Measurements from ENCODE around the gene UGT1A7.

The UGT1A7 gene

GRCh38 chr2:233803292-233803911 lies 121.7 kb downstream of the UGT1A7 start:
- H3K9me3 ChIP-seq (ENCODE audit: low read length): no peaks in the 10 kb centered on the region
- no peak overlapping the region for H3K27ac ChIP-seq (ENCODE audit: low read depth, low read length)
- H3K4me1 ChIP-seq (ENCODE audit: insufficient read depth, low read length): no peaks in the 10 kb centered on the region
- H3K9ac ChIP-seq (ENCODE audit: low read length): no peak overlapping the region
- no peaks in the 10 kb centered on the region for H3K36me3 ChIP-seq (ENCODE audit: insufficient read depth, low read length)
- H3K27me3 ChIP-seq (ENCODE audit: control insufficient read depth in 1 of 2, insufficient read depth in 2 of 2, low read length in 2 of 2): no peaks in the 10 kb centered on the region
- H3K4me3 ChIP-seq (ENCODE audit: low read depth in 1 of 2, low read length in 2 of 2): no peak overlapping the region

GRCh38 chr2:233803994-233804393 lies 122.3 kb downstream of the UGT1A7 start:
- H3K36me3 ChIP-seq (ENCODE audit: insufficient read depth, low read length): no peaks in the 10 kb centered on the region
- H3K27me3 ChIP-seq (ENCODE audit: control insufficient read depth in 1 of 2, insufficient read depth in 2 of 2, low read length in 2 of 2): no peaks in the 10 kb centered on the region
- no peak overlapping the region for H3K27ac ChIP-seq (ENCODE audit: low read depth, low read length)

DNA sequence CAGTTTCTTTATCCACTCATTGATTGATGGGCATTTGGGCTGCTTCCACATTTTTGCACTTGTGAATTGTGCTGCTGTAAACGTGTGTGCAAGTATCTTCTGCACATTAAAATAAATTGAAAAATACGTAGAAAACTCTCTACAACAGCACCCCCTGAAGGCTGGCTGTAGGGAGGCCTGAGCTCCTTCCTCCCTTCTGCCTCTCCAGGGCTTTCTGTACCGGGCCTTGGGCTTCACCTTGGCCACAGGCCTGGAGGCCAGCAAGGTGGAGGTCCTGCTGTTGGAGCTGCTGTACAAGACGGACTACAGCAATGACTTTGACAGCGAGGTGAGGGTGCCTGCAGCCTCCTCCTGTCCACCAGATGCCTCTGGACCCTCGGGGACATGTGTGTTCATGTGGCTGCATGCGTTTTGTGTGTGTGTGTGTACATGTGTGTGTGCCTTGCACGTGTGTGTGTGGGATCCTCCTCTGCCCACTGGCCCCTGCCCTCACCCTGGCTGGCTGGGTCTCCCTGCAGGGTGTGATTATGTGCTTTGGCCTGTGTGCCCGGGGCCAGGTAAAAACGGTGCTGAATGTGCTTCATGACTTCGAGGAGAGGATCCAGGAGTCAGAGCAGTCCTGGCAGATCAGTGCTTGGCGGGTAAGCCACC lies 125.6 kb downstream of the UGT1A7 start:
- Histone ChIP-seq H3K4me3 (ENCODE audit: low read depth in 1 of 2, low read length in 2 of 2) (no peak overlapping the region), H3K36me3 (ENCODE audit: insufficient read depth, low read length) (no peaks in the 10 kb centered on the region), H3K4me1 (ENCODE audit: insufficient read depth, low read length) (no peaks in the 10 kb centered on the region), H3K9me3 (ENCODE audit: low read length) (no peaks in the 10 kb centered on the region), H3K9ac (ENCODE audit: low read length) (no peak overlapping the region), H3K27ac (ENCODE audit: low read depth, low read length) (no peak overlapping the region), H3K27me3 (ENCODE audit: control insufficient read depth in 1 of 2, insufficient read depth in 2 of 2, low read length in 2 of 2) (no peaks in the 10 kb centered on the region)

More at GRCh38 chr2:233803994-233804393, 122.3 kb downstream of the UGT1A7 start:
- no peaks in the 10 kb centered on the region for H3K4me1 ChIP-seq (ENCODE audit: insufficient read depth, low read length)
- no peaks in the 10 kb centered on the region for H3K9me3 ChIP-seq (ENCODE audit: low read length)
- H3K4me3 ChIP-seq (ENCODE audit: low read depth in 1 of 2, low read length in 2 of 2): no peak overlapping the region
- no peak overlapping the region for H3K9ac ChIP-seq (ENCODE audit: low read length)

DNA sequence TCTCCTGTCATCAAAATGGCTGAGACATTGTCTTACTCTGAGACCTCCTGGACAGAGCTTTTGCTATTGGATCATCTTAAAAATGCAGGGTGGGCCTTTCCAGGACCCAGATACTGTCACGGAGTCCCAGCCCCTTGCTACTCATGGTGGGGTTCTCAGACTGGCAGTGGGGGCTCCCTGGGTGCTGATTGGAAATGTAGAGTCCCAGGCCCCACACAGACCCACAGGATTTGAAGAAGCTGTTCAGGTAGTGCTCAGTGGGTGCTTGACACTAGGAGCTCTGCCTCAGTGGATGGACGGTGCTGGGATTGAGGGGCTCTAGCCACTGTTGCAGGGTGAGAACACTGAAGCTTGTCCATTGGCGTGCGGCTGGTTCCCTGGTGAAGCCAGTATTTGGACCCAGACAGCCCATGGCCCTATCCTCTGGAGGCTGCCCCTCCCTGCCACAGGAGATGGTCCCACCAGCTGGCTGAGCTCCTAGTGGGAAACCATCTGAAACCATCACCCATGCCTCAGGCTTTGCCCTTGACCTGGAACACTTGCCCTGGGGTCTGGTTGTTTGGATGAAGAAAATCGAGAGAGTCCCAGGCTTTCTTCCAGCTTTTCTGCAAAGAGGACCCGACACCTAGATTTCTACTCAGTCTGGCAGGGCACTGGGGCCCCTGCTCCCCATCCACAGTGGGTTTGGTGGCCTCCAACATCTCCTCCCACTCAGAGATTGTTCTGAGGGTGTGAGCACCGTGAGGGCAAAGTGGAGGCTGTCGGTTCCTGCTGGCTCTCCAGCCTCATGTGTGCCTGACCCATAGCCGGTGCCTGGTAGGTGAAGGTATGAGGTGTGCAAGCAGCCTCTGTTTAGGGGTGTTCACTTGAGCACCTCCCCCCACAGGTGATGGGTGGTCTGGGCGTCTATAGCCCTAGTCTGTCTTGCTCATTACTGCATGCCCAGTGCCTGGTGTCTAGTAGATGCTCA lies 126.5 kb downstream of the UGT1A7 start:
- Histone ChIP-seq H3K36me3 (ENCODE audit: insufficient read depth, low read length) (no peaks in the 10 kb centered on the region), H3K9me3 (ENCODE audit: low read length) (no peaks in the 10 kb centered on the region), H3K27me3 (ENCODE audit: control insufficient read depth in 1 of 2, insufficient read depth in 2 of 2, low read length in 2 of 2) (no peaks in the 10 kb centered on the region), H3K27ac (ENCODE audit: low read depth, low read length) (no peak overlapping the region), H3K9ac (ENCODE audit: low read length) (no peak overlapping the region), H3K4me1 (ENCODE audit: insufficient read depth, low read length) (no peaks in the 10 kb centered on the region), H3K4me3 (ENCODE audit: low read depth in 1 of 2, low read length in 2 of 2) (no peak overlapping the region)

DNA sequence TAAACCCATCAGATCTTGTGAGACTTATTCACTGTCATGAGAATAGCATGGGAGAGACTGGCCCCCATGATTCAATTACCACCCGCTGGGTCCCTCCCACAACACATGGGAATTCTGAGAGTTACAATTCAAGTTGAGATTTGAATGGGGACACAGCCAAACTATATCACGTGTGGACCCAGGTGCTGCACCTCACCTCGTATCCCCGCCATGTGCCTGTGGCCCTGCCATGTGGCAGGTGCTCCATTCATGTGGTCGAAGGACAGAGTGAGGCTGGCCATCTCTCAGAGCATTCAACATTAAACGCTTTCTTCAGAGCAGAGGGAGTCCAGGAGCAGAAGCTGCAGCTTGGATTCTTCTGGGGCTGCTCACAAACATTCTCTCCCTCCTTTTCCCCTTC lies 128.7 kb downstream of the UGT1A7 start:
- H3K27me3 ChIP-seq (ENCODE audit: control insufficient read depth in 1 of 2, insufficient read depth in 2 of 2, low read length in 2 of 2): no peaks in the 10 kb centered on the region
- H3K36me3 ChIP-seq (ENCODE audit: insufficient read depth, low read length): no peaks in the 10 kb centered on the region
- H3K4me1 ChIP-seq (ENCODE audit: insufficient read depth, low read length): no peaks in the 10 kb centered on the region
- no peak overlapping the region for H3K4me3 ChIP-seq (ENCODE audit: low read depth in 1 of 2, low read length in 2 of 2)
- no peaks in the 10 kb centered on the region for H3K9me3 ChIP-seq (ENCODE audit: low read length)
- no peak overlapping the region for H3K27ac ChIP-seq (ENCODE audit: low read depth, low read length)
- H3K9ac ChIP-seq (ENCODE audit: low read length): no peak overlapping the region

DNA sequence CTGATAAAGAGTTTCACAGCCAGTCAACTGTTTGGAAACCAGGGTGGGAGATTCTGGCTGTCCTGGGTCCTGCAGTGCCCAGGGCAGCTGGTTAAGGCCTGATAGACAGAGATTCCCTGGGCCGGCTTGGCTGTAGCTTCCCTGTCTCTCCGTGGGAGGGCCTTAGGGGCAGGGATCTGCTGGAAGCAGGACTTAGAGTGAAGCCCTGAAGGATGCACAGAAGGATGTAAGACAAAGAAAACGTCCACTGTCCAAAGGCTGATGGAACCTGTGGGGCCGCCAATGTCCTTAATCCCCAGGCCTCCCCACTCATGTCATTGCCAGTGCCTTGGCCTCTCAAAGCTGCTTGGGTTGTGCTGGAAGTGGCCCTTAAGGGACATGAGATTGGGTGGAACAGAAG lies 129.4 kb downstream of the UGT1A7 start:
- no peaks in the 10 kb centered on the region for H3K27me3 ChIP-seq (ENCODE audit: control insufficient read depth in 1 of 2, insufficient read depth in 2 of 2, low read length in 2 of 2)
- H3K9me3 ChIP-seq (ENCODE audit: low read length): no peaks in the 10 kb centered on the region
- H3K9ac ChIP-seq (ENCODE audit: low read length): no peak overlapping the region
- no peak overlapping the region for H3K27ac ChIP-seq (ENCODE audit: low read depth, low read length)
- H3K4me3 ChIP-seq (ENCODE audit: low read depth in 1 of 2, low read length in 2 of 2): no peak overlapping the region
- no peaks in the 10 kb centered on the region for H3K36me3 ChIP-seq (ENCODE audit: insufficient read depth, low read length)
- no peaks in the 10 kb centered on the region for H3K4me1 ChIP-seq (ENCODE audit: insufficient read depth, low read length)

DNA sequence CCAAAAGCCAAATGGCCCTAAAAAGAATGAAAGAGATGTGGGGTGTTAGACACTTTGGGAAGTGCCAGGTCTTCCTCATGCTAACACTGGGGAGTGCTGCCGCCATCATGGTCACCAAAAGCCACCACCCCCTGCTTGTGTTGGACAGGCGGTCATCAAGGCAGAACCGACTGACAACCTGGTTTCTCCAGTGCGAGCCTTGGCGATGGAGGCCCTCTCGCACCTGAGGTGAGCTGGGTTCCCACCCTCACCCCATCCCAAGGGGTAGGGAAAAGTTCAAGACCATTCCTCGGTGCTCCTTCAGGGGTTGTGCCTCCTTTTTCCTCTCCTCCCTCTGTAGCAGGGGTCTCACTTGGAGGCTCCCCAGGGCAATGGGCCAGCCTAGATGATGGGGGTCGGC lies 130.0 kb downstream of the UGT1A7 start:
- H3K36me3 ChIP-seq (ENCODE audit: insufficient read depth, low read length): no peaks in the 10 kb centered on the region
- no peak overlapping the region for H3K27ac ChIP-seq (ENCODE audit: low read depth, low read length)
- no peak overlapping the region for H3K9ac ChIP-seq (ENCODE audit: low read length)
- no peaks in the 10 kb centered on the region for H3K9me3 ChIP-seq (ENCODE audit: low read length)
- H3K4me1 ChIP-seq (ENCODE audit: insufficient read depth, low read length): no peaks in the 10 kb centered on the region
- no peaks in the 10 kb centered on the region for H3K27me3 ChIP-seq (ENCODE audit: control insufficient read depth in 1 of 2, insufficient read depth in 2 of 2, low read length in 2 of 2)
- H3K4me3 ChIP-seq (ENCODE audit: low read depth in 1 of 2, low read length in 2 of 2): no peak overlapping the region

- Histone ChIP-seq H3K27ac (ENCODE audit: low read depth, low read length) (no peak overlapping the region), H3K9ac (ENCODE audit: low read length) (no peak overlapping the region), H3K4me3 (ENCODE audit: low read depth in 1 of 2, low read length in 2 of 2) (no peak overlapping the region), H3K4me1 (ENCODE audit: insufficient read depth, low read length) (no peaks in the 10 kb centered on the region), H3K36me3 (ENCODE audit: insufficient read depth, low read length) (no peaks in the 10 kb centered on the region), H3K9me3 (ENCODE audit: low read length) (no peaks in the 10 kb centered on the region), H3K27me3 (ENCODE audit: control insufficient read depth in 1 of 2, insufficient read depth in 2 of 2, low read length in 2 of 2) (no peaks in the 10 kb centered on the region)
Measured at GRCh38 chr2:233813236-233814055, 131.7 kb downstream of the UGT1A7 start.

DNA sequence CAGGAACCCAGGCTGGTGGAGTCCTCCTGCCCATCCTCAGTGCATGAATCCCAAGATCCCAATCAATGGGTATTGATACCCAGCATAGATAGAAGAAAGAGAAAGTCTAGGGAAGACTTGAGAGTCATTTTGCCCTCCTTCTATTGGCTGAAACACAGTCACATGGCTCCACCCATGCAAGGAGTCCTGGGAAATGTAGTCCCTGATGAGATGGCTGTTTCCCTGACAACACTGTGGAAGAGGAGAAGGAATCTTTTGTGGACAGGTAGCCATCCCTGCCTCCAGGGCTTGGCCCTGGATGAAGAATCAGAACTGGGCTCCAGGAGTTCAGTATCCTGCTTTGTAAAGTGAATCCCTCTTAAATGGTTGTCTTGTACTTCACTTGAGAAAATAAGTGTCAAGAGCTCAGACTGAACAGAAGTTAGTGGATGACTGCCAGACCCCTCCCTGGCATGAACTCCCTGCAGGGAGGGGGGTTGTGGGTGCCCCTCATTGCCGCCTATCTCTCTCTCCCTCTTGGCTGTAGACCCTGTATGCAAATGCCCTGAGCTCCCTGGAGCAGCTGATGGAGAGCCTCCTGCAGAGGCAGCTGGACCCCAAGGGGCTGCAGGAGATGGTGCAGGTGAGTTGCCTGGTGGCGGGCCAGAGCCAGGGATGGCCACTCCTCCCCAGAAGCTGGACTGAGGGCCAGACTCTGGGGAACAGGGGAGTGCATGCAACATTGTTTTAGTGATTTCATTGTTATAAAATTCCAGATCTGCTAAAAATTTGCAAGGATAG lies 132.5 kb downstream of the UGT1A7 start:
- no peaks in the 10 kb centered on the region for H3K27me3 ChIP-seq (ENCODE audit: control insufficient read depth in 1 of 2, insufficient read depth in 2 of 2, low read length in 2 of 2)
- H3K4me3 ChIP-seq (ENCODE audit: low read depth in 1 of 2, low read length in 2 of 2): no peak overlapping the region
- H3K9me3 ChIP-seq (ENCODE audit: low read length): no peaks in the 10 kb centered on the region
- H3K4me1 ChIP-seq (ENCODE audit: insufficient read depth, low read length): no peaks in the 10 kb centered on the region
- H3K9ac ChIP-seq (ENCODE audit: low read length): no peak overlapping the region
- H3K36me3 ChIP-seq (ENCODE audit: insufficient read depth, low read length): no peaks in the 10 kb centered on the region
- no peak overlapping the region for H3K27ac ChIP-seq (ENCODE audit: low read depth, low read length)

GRCh38 chr2:233815861-233816260 lies 134.2 kb downstream of the UGT1A7 start:
- no peak overlapping the region for H3K27ac ChIP-seq (ENCODE audit: low read depth, low read length)
- H3K9ac ChIP-seq (ENCODE audit: low read length): no peak overlapping the region
- no peaks in the 10 kb centered on the region for H3K9me3 ChIP-seq (ENCODE audit: low read length)
- H3K36me3 ChIP-seq (ENCODE audit: insufficient read depth, low read length): no peaks in the 10 kb centered on the region
- no peaks in the 10 kb centered on the region for H3K27me3 ChIP-seq (ENCODE audit: control insufficient read depth in 1 of 2, insufficient read depth in 2 of 2, low read length in 2 of 2)
- H3K4me1 ChIP-seq (ENCODE audit: insufficient read depth, low read length): no peaks in the 10 kb centered on the region
- no peak overlapping the region for H3K4me3 ChIP-seq (ENCODE audit: low read depth in 1 of 2, low read length in 2 of 2)
